ENCODE results near the gene A2M.

The A2M gene

GRCh38 chr12:9079883-9080675, 35.6 kb downstream of the A2M start:
- no peak for DNase-seq
- intact Hi-C loops (cut with DNase I), result no loop called here

GRCh38 chr12:9079082-9079481, 36.6 kb downstream of the A2M start:
- intact Hi-C loops (cut with DNase I), result no loop called here
- no peak for DNase-seq

GRCh38 chr12:9077152-9078031, 38.3 kb downstream of the A2M start:
- intact Hi-C loops (cut with DNase I), result no loop called here
- no peak for DNase-seq

GRCh38 chr12:9076733-9077132, 39.0 kb downstream of the A2M start:
- intact Hi-C loops (cut with DNase I), result no loop called here
- no peak for DNase-seq

- intact Hi-C loops (cut with DNase I), result no loop called here
- no peak for DNase-seq
Observed at GRCh38 chr12:9075138-9075535, 40.6 kb downstream of the A2M start.

GRCh38 chr12:9074484-9075137, 41.1 kb downstream of the A2M start:
- DNase-seq, result no peak
- intact Hi-C loops (cut with DNase I), result no loop called here

GRCh38 chr12:9073076-9073475, 42.6 kb downstream of the A2M start:
- intact Hi-C loops (cut with DNase I), result no loop called here
- no peak for DNase-seq

GRCh38 chr12:9072481-9073038, 43.2 kb downstream of the A2M start:
- no peak for DNase-seq
- intact Hi-C loops (cut with DNase I), result no loop called here

- intact Hi-C loops (cut with DNase I), result no loop called here
- DNase-seq, result no peak
Observed at GRCh38 chr12:9071969-9072368, 43.8 kb downstream of the A2M start.

GRCh38 chr12:9071518-9071917, 44.2 kb downstream of the A2M start:
- intact Hi-C loops (cut with DNase I), result no loop called here
- DNase-seq, result no peak

GRCh38 chr12:9070351-9070750, 45.4 kb downstream of the A2M start:
- intact Hi-C loops (cut with DNase I), result no loop called here
- DNase-seq, result no peak

- no peak for DNase-seq
Observed at GRCh38 chr12:9068600-9068999, 47.1 kb downstream of the A2M start.

GRCh38 chr12:9068086-9068485, 47.6 kb downstream of the A2M start:
- no peak for DNase-seq
- intact Hi-C loops (cut with DNase I), result no loop called here

More at GRCh38 chr12:9068600-9068999, 47.1 kb downstream of the A2M start:
- intact Hi-C loops (cut with DNase I), result no loop called here

- no peak for DNase-seq
- intact Hi-C loops (cut with DNase I), result no loop called here
Observed at GRCh38 chr12:9066755-9067423, 48.8 kb downstream of the A2M start.

- no peak for DNase-seq
- intact Hi-C loops (cut with DNase I), result no loop called here
Observed at GRCh38 chr12:9066183-9066623, 49.5 kb downstream of the A2M start.

- DNase-seq, result no peak
- intact Hi-C loops (cut with DNase I), result no loop called here
Observed at GRCh38 chr12:9065607-9065856, 50.2 kb downstream of the A2M start.

GRCh38 chr12:9064815-9065606, 50.7 kb downstream of the A2M start:
- intact Hi-C loops (cut with DNase I), result no loop called here
- peak in 41 of 42 donors; percentile 3 to 78 (median 56) for DNase-seq

GRCh38 chr12:9064201-9064814, 51.4 kb downstream of the A2M start:
- intact Hi-C loops (cut with DNase I), result no loop called here
- DNase-seq, result peak; percentile 59 to 91 (median 79)

All from head of caudate nucleus (tissue), 42 donors.